ENCODE results near the gene WWP2.

WWP2 gene

DNA sequence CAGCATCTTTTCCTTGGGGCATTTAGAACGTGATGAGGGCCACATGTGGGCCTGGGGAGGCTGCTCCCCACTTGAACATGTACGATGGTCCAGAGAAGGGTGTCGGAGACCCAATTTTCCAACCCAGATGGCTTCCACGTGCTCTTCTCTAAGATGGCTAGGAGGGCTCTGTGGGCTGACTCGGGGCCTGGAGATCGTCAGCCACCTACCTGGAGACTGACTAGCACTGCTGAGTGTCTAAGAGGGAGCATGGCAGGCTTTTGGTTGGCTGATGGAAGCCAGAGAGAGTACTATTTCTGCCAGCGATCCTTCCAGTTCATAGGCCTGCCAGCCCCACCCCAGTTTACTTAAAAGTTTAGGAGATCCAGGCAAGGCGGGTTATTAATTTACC is 128.8 kb downstream of the WWP2 start:
- no peak for DNase-seq

GRCh38 chr16:69892378-69892777 is 130.2 kb downstream of the WWP2 start:
- no peak for DNase-seq

DNA sequence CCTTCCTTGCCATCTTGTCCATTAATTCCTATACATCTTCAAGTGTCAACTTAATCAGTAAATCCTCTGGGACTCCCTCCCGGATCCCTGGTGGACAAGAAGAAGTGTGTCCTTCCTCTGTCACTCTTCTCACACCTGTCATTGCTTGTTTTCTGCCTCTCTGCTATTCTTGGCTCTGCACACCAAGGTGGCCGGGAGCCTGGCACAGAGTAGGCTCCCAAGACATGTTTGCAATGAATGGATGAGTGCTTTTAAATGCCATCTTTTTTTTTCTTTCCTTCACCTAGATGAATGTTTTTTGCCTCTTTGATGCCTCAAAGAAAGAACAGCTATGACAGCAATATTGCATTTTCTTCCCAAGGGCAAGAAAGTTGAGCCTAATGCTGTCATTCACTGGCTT is 131.0 kb downstream of the WWP2 start:
- no peak for DNase-seq

- no peak for DNase-seq
Measured at GRCh38 chr16:69894676-69895075, 132.5 kb downstream of the WWP2 start.

DNA sequence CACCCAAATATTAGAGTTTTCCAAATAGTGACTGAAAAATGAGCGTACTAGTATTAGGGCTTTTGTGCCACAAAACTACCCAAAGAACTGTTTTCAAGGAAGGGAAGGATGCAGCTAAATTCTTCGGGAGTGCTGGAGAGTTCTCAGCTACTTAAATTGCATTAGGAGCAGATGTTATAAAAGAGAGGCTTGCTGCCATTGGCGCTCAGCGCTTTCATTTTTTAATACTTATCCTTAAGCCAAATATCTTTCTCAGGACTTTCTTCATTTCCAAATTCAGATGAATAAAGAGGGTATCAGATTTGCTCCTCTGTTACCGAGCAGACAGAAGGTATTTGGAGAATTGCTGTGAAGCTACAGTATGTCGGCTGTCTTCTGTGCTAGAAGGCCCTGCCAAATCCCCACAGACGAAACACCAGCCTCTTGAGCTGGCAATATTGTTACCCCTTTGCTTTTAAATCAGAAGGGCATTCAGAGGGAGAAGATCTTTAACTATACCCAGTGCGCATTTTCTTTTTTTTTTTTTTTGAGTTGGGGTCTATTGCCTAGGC is 141.8 kb downstream of the WWP2 start:
- no peak for DNase-seq

- no peak for DNase-seq
Measured at GRCh38 chr16:69904495-69905170, 142.5 kb downstream of the WWP2 start.

DNA sequence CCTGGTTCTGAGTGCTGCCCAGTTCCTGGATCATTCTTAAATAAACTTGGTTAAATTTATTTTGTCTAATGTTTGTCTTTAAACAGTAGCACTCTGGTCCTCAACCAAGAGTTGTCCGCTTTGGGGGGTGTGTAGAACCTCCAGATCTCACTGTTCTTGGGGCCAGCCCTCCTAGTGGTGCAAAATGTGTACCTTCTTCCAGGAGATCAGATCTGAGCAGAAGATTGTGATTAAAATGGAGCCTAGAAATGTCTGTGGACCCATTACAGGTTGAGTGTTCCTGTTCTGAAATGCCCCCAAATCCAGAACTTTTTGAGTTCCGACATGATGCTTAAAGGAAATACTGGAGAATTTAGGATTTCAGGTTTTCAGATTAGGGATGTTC is 143.0 kb downstream of the WWP2 start:
- DNase-seq, result no peak

DNA sequence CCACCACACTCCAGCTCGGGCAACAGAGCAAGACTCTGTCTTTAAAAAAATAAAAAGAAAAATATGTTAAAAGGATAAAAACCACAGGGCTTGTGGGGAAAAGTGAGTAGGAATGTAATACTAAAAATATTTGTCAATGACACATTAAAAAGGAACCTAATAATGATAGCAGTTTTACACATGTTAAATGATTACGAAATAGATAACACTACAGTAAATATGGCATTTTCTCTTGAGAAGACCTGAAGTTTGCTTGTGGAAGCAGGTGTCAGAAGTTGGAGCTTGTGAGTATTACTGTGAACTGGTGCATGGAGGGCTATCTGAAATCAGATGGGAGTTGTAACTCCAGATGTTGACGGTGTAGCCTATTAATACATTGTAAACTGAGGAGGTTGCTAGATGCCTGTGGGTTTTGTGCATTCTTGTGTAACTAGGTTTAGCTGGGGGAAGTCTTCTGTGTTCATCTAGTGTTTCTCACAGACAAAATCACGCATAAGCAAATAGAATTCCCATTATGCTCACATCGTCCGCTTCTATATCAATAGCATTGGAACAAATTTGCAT is 144.8 kb downstream of the WWP2 start:
- no peak for DNase-seq

DNA sequence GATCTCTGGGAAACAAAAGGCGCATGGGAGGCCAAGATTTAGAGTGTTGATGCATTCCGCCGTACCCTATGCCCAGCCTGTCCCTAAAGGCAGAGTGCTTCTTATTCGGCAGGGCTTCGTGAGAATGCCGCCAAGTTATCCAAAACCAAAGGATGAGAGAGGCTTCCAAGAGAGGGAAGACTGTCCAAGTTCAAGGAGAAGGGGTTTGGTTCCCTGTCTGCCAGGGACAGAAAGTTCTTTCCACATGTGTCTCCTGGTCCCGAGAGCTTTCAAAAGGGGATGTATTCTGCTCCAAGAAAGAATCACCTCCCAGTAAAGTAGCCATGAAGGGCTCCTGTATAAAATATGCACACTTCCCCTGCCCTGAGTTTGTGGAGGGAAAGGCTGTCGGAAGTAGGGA is 146.9 kb downstream of the WWP2 start:
- no peak for DNase-seq

DNA sequence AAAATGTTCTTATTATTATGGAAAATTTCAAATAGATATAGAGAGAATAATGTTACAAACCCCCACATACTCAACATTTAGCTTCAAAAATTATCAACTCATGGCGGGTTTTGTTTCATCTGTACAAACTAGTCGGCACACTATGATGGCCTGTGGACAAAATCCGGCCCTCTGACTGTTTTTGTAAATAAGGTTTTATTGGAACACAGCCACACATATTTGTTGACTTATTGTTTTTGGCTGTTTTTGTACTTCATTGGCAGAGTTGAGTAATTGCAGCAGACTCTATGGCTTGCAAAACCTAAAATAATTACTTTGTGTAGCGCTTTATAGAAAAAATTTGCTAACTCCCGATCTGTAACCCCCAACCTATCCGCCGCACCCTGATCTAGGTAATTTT is 147.6 kb downstream of the WWP2 start:
- no peak for DNase-seq

DNA sequence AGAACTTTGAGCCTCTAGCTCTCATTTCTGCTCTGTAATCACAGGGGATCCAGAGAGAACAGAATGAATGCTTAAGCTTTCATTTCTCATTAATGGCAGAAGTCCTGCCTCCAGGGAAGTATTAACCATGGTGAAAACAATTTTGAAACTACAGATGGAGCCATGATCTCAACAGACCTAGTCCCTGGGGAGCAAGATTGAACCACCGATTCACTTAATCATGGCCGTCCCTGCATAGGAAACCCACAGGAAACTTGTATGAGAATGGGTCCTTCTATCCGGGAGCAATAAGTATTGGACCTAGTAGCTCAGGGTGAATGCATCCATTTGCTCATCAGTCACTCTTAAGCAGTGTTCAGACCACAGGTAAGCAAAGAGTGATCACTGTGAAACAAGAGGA is 148.8 kb downstream of the WWP2 start:
- DNase-seq, result no peak

GRCh38 chr16:69916462-69916861 is 154.3 kb downstream of the WWP2 start:
- DNase-seq, result no peak

DNA sequence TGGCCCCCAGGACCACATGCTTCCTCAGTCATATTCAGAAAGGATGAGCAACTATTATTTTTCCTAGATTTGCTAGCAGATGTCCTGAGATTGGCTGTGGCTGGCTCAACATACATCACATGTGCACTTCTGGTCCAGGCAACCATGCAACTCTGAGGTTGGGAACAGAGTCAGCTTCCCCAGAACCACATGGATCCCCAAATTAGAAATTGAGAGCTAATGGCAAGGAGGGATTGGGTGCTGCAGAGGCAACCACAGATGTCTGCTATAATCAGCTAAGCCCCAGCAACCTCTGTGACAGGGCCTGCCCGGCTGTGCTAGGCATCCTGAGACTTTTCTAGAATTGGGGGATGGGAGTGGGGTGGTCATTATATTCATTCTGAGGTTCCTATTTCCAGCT is 155.2 kb downstream of the WWP2 start:
- no peak for DNase-seq

- DNase-seq, result no peak
Measured at GRCh38 chr16:69917739-69918138, 155.6 kb downstream of the WWP2 start.

GRCh38 chr16:69918241-69918640 is 156.1 kb downstream of the WWP2 start:
- no peak for DNase-seq

- no peak for DNase-seq
Measured at GRCh38 chr16:69921127-69921526, 159.0 kb downstream of the WWP2 start.

DNA sequence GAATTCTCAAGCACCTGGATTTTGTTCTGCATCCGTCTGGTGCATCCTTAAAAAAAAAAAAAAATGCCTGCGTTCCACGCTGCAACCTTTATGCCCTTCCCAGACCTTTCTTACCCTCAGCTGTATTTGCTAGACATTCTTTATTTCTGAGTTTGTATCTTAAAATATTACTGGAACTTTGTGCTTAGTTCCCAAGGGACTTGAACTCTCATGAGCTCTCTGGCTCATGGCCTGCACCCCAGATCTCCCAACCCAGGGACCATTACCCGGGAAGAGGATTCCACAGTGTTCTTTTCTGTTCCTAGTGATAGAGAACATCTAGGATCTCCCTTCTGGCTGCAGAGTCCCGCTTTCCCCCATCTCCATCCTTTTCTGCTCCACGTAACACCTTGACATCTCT is 160.1 kb downstream of the WWP2 start:
- no peak for DNase-seq

DNA sequence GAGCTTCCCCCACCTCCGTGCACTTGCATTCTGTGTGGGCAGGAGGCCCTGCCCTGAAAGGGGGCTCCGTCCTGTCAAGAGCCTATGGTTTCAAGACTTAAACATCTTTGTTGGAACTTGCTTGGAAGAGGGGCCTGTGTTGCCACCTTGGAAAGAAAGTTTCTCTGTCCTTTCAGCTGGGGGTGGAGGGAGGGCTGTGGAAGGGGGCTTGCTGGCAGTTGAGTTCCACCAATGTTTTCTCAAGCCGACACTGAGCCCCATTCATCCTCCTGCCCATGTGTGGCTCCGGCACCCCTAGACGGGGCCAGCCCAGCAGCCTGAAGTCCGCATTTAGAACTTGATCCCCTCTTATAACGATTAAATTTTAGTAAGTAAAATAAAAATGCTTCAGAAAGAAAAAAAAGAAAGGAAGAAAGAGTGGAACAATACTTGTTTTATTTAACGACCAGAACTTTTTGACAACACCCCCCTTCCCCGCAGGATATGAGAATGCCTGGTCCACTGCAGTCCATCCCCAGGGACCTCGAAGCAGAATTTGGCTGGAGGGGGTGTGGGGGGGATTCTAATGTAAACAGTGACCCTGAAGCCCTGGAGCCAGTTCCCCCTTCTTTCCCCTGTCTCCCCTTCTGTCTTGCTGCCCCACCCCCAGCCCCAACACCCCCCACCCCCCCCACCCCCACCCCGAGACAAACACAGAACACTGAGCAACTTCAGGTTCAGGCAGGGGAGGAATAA is 162.1 kb downstream of the WWP2 start:
- no peak for DNase-seq

DNA sequence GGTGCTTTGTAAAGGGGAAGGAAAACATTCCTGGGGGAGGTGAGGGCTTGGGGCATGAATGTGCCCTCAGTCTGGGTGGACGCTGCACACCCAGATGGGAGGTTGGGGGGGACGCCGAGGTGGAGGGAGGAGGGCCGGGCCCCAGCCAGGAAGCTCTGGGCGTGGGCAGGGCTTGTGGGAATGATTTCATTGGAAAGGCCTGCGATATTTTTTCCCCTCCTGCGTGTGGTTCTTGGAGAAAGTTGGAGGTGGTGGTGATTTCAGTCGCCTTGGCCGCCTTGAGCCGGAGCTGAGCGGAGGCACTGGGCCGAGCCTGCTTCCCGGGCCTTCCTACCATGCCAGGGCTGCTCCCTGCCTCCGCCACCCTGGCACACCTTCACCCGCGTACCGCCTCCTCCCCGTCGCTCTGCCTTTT is 162.7 kb downstream of the WWP2 start:
- no peak for DNase-seq

- DNase-seq, result no peak
Measured at GRCh38 chr16:69925311-69925710, 163.2 kb downstream of the WWP2 start.

- DNase-seq, result no peak
Measured at GRCh38 chr16:69926241-69926640, 164.1 kb downstream of the WWP2 start.

DNA sequence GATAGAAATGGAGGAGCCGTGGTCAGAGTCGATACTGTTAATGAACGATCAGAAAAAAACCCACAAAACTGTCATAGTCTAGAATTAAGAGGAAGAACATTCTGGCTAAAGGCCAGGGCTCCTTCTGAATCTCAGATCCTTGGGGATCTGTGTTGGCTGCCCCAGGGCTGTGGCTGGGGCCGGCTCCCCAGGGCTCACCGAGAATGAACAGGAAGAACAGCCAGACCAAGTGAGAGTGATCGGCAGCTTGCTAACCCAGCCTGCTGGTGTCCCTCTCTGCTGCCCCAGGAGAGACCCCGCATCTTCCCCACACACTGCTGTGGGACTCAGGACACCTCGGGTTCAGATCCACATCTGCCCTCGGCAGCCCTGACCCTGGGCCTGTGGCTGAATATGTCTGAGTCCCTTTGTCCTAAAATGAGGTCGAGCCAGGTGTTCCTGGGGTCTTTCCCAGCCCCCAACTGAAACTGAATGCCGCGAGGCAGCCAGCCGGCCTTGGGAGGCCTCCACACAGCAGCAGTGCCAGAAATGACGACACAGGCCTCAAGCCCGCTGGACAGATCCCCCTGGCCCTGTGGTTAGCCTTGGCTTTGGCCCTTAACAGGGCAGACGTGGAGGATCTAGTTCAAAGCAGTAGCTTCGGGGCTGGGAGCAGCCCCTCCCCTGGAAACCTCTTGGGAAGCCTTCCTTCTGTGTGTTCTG is 165.1 kb downstream of the WWP2 start:
- DNase-seq, result no peak

DNA sequence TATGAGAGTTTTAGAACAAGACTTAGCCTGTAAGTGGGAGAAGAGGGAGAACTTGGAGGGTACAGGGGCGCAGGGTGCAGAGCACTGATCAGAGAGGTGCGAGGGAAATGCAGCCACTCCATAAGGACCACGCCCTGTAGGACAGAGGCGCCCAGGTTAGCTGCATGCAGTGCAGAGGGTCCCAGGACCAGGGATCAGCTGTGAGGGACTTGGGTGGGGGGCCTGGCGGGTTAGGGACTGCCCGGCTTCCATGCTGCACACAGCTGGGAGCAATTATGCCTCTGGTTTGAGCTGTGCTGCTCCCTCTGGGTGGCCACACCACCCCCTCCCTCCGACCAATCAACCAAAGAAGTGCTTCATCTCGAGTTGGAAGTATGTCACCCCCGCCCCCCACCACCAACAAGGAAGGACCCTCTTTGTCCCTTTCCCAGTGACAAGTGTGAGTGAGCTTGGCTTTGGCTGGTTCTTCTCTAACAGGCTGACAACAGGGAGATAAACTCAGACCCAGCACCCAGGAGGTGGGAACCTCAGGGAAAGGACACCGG is 166.8 kb downstream of the WWP2 start:
- DNase-seq, result no peak
